Measurements from ENCODE around the gene SPINK6.

Gene SPINK6

GRCh38 chr5:148186248-148187003 is 16.4 kb upstream of the SPINK6 start:
- H3K27me3 ChIP-seq (replicated peaks; ENCODE audit: control insufficient read depth, insufficient read depth, low read length, poor library complexity, severe bottlenecking): no peaks in the 10 kb centered on the region
- DNase-seq: no peak
- H3K9me3 ChIP-seq (ENCODE audit: control insufficient read depth, low read length): no peaks in the 10 kb centered on the region
- no peaks in the 10 kb centered on the region for H3K36me3 ChIP-seq (ENCODE audit: control insufficient read depth, insufficient read depth, low read length)
- no peaks in the 10 kb centered on the region for H3K4me1 ChIP-seq (ENCODE audit: control insufficient read depth, insufficient read depth, low read length, poor library complexity, severe bottlenecking)
- H3K27ac ChIP-seq (ENCODE audit: insufficient read depth, low read length, poor library complexity, severe bottlenecking): no peak overlapping the region
- no peak overlapping the region for H3K4me3 ChIP-seq (ENCODE audit: insufficient read depth, low read depth, low read length, poor library complexity, severe bottlenecking)

GRCh38 chr5:148191010-148191409 is 11.8 kb upstream of the SPINK6 start:
- H3K9me3 ChIP-seq (ENCODE audit: control insufficient read depth, low read length): no peaks in the 10 kb centered on the region

GRCh38 chr5:148193202-148193601 is 9.6 kb upstream of the SPINK6 start:
- Histone ChIP-seq H3K36me3 (ENCODE audit: control insufficient read depth, insufficient read depth, low read length) (no peaks in the 10 kb centered on the region), H3K27ac (ENCODE audit: insufficient read depth, low read length, poor library complexity, severe bottlenecking) (no peak overlapping the region), H3K9me3 (ENCODE audit: control insufficient read depth, low read length) (no peaks in the 10 kb centered on the region), H3K4me3 (ENCODE audit: insufficient read depth, low read depth, low read length, poor library complexity, severe bottlenecking) (no peak overlapping the region), H3K4me1 (ENCODE audit: control insufficient read depth, insufficient read depth, low read length, poor library complexity, severe bottlenecking) (no peaks in the 10 kb centered on the region), H3K27me3 (replicated peaks; ENCODE audit: control insufficient read depth, insufficient read depth, low read length, poor library complexity, severe bottlenecking) (no peaks in the 10 kb centered on the region)
- no peak for DNase-seq

More at GRCh38 chr5:148191010-148191409, 11.8 kb upstream of the SPINK6 start:
- Histone ChIP-seq H3K27me3 (replicated peaks; ENCODE audit: control insufficient read depth, insufficient read depth, low read length, poor library complexity, severe bottlenecking) (no peaks in the 10 kb centered on the region), H3K36me3 (ENCODE audit: control insufficient read depth, insufficient read depth, low read length) (no peaks in the 10 kb centered on the region), H3K4me3 (ENCODE audit: insufficient read depth, low read depth, low read length, poor library complexity, severe bottlenecking) (no peak overlapping the region), H3K4me1 (ENCODE audit: control insufficient read depth, insufficient read depth, low read length, poor library complexity, severe bottlenecking) (no peaks in the 10 kb centered on the region), H3K27ac (ENCODE audit: insufficient read depth, low read length, poor library complexity, severe bottlenecking) (no peak overlapping the region)
- no peak for DNase-seq

- H3K36me3 ChIP-seq (ENCODE audit: control insufficient read depth, insufficient read depth, low read length): no peaks in the 10 kb centered on the region
- no peak overlapping the region for H3K4me3 ChIP-seq (ENCODE audit: insufficient read depth, low read depth, low read length, poor library complexity, severe bottlenecking)
- no peak for DNase-seq
- no peaks in the 10 kb centered on the region for H3K9me3 ChIP-seq (ENCODE audit: control insufficient read depth, low read length)
- no peaks in the 10 kb centered on the region for H3K27me3 ChIP-seq (replicated peaks; ENCODE audit: control insufficient read depth, insufficient read depth, low read length, poor library complexity, severe bottlenecking)
- no peaks in the 10 kb centered on the region for H3K4me1 ChIP-seq (ENCODE audit: control insufficient read depth, insufficient read depth, low read length, poor library complexity, severe bottlenecking)
- H3K27ac ChIP-seq (ENCODE audit: insufficient read depth, low read length, poor library complexity, severe bottlenecking): no peak overlapping the region
Observed at GRCh38 chr5:148201151-148201550, 1.7 kb upstream of the SPINK6 start.

GRCh38 chr5:148205044-148205806 is 2.4 kb downstream of the SPINK6 start:
- H3K9me3 ChIP-seq (ENCODE audit: control insufficient read depth, low read length): no peaks in the 10 kb centered on the region
- H3K36me3 ChIP-seq (ENCODE audit: control insufficient read depth, insufficient read depth, low read length): no peaks in the 10 kb centered on the region
- no peak for DNase-seq
- no peak overlapping the region for H3K4me3 ChIP-seq (ENCODE audit: insufficient read depth, low read depth, low read length, poor library complexity, severe bottlenecking)
- H3K27ac ChIP-seq (ENCODE audit: insufficient read depth, low read length, poor library complexity, severe bottlenecking): no peak overlapping the region
- no peaks in the 10 kb centered on the region for H3K4me1 ChIP-seq (ENCODE audit: control insufficient read depth, insufficient read depth, low read length, poor library complexity, severe bottlenecking)
- H3K27me3 ChIP-seq (replicated peaks; ENCODE audit: control insufficient read depth, insufficient read depth, low read length, poor library complexity, severe bottlenecking): no peaks in the 10 kb centered on the region

GRCh38 chr5:148205865-148206264 is 3.0 kb downstream of the SPINK6 start:
- DNase-seq: no peak
- Histone ChIP-seq H3K4me1 (ENCODE audit: control insufficient read depth, insufficient read depth, low read length, poor library complexity, severe bottlenecking) (no peaks in the 10 kb centered on the region), H3K4me3 (ENCODE audit: insufficient read depth, low read depth, low read length, poor library complexity, severe bottlenecking) (no peak overlapping the region), H3K27ac (ENCODE audit: insufficient read depth, low read length, poor library complexity, severe bottlenecking) (no peak overlapping the region), H3K27me3 (replicated peaks; ENCODE audit: control insufficient read depth, insufficient read depth, low read length, poor library complexity, severe bottlenecking) (no peaks in the 10 kb centered on the region), H3K9me3 (ENCODE audit: control insufficient read depth, low read length) (no peaks in the 10 kb centered on the region), H3K36me3 (ENCODE audit: control insufficient read depth, insufficient read depth, low read length) (no peaks in the 10 kb centered on the region)

- DNase-seq: no peak
- Histone ChIP-seq H3K27ac (ENCODE audit: insufficient read depth, low read length, poor library complexity, severe bottlenecking) (no peak overlapping the region), H3K9me3 (ENCODE audit: control insufficient read depth, low read length) (no peaks in the 10 kb centered on the region), H3K27me3 (replicated peaks; ENCODE audit: control insufficient read depth, insufficient read depth, low read length, poor library complexity, severe bottlenecking) (no peaks in the 10 kb centered on the region), H3K4me1 (ENCODE audit: control insufficient read depth, insufficient read depth, low read length, poor library complexity, severe bottlenecking) (no peaks in the 10 kb centered on the region), H3K36me3 (ENCODE audit: control insufficient read depth, insufficient read depth, low read length) (no peaks in the 10 kb centered on the region), H3K4me3 (ENCODE audit: insufficient read depth, low read depth, low read length, poor library complexity, severe bottlenecking) (no peak overlapping the region)
Observed at GRCh38 chr5:148206620-148207019, 3.8 kb downstream of the SPINK6 start.

GRCh38 chr5:148208226-148208625 is 5.4 kb downstream of the SPINK6 start:
- no peak overlapping the region for H3K27ac ChIP-seq (ENCODE audit: insufficient read depth, low read length, poor library complexity, severe bottlenecking)
- H3K4me3 ChIP-seq (ENCODE audit: insufficient read depth, low read depth, low read length, poor library complexity, severe bottlenecking): no peak overlapping the region
- H3K9me3 ChIP-seq (ENCODE audit: control insufficient read depth, low read length): no peaks in the 10 kb centered on the region
- no peaks in the 10 kb centered on the region for H3K27me3 ChIP-seq (replicated peaks; ENCODE audit: control insufficient read depth, insufficient read depth, low read length, poor library complexity, severe bottlenecking)
- no peaks in the 10 kb centered on the region for H3K4me1 ChIP-seq (ENCODE audit: control insufficient read depth, insufficient read depth, low read length, poor library complexity, severe bottlenecking)
- no peak for DNase-seq
- no peaks in the 10 kb centered on the region for H3K36me3 ChIP-seq (ENCODE audit: control insufficient read depth, insufficient read depth, low read length)

GRCh38 chr5:148209151-148209770 is 6.4 kb downstream of the SPINK6 start:
- no peak for DNase-seq
- no peak overlapping the region for H3K4me3 ChIP-seq (ENCODE audit: insufficient read depth, low read depth, low read length, poor library complexity, severe bottlenecking)
- H3K27ac ChIP-seq (ENCODE audit: insufficient read depth, low read length, poor library complexity, severe bottlenecking): no peak overlapping the region
- H3K9me3 ChIP-seq (ENCODE audit: control insufficient read depth, low read length): no peaks in the 10 kb centered on the region
- no peaks in the 10 kb centered on the region for H3K27me3 ChIP-seq (replicated peaks; ENCODE audit: control insufficient read depth, insufficient read depth, low read length, poor library complexity, severe bottlenecking)
- no peaks in the 10 kb centered on the region for H3K36me3 ChIP-seq (ENCODE audit: control insufficient read depth, insufficient read depth, low read length)
- H3K4me1 ChIP-seq (ENCODE audit: control insufficient read depth, insufficient read depth, low read length, poor library complexity, severe bottlenecking): no peaks in the 10 kb centered on the region

GRCh38 chr5:148214665-148215185 is 11.9 kb downstream of the SPINK6 start:
- no peak overlapping the region for H3K4me3 ChIP-seq (ENCODE audit: insufficient read depth, low read depth, low read length, poor library complexity, severe bottlenecking)
- no peaks in the 10 kb centered on the region for H3K4me1 ChIP-seq (ENCODE audit: control insufficient read depth, insufficient read depth, low read length, poor library complexity, severe bottlenecking)
- no peaks in the 10 kb centered on the region for H3K27me3 ChIP-seq (replicated peaks; ENCODE audit: control insufficient read depth, insufficient read depth, low read length, poor library complexity, severe bottlenecking)
- no peak overlapping the region for H3K27ac ChIP-seq (ENCODE audit: insufficient read depth, low read length, poor library complexity, severe bottlenecking)
- DNase-seq: no peak
- H3K9me3 ChIP-seq (ENCODE audit: control insufficient read depth, low read length): no peaks in the 10 kb centered on the region
- no peaks in the 10 kb centered on the region for H3K36me3 ChIP-seq (ENCODE audit: control insufficient read depth, insufficient read depth, low read length)

All from effector memory CD4-positive, alpha-beta T cell (primary cell).